Spleen (tissue), 11 donors: Measurements from ENCODE around the gene RERGL. TPM values are rescaled to one million over a fixed set of nuclear protein-coding genes. Genes with fewer than 3 reads are reported as not detected.
"Not testable (repeated sequence)": the region's sequence is repeated elsewhere in the genome, so short reads cannot be mapped to it uniquely, and the experiment has no call there.

Experiments
- DNase-seq: peaks from one replicate; pipeline ENCODE4 v3.0.0-alpha.2; 2020
- H3K27ac ChIP-seq, 8 donors: fragments of 200-600 bp; sonication (generic) in 7 of 8; 1 replicate in 4 of 8; 2 replicates in 4 of 8; pipeline versions ENCODE4 v1.5.0 to v1.8.0; 2016 to 2021; ENCODE audit warnings: inconsistent platforms in 4 of 8, mild to moderate bottlenecking in 4 of 8, moderate library complexity in 1 of 8
- H3K27me3 ChIP-seq, 7 donors: fragments of 200-600 bp; sonication (generic) in 6 of 7; replicated peaks in 1 of 7; 1 replicate in 4 of 7; 2 replicates in 3 of 7; pipeline versions ENCODE4 v1.5.0 to v1.8.0; 2016 to 2021; ENCODE audit warnings: inconsistent platforms in 3 of 7, mild to moderate bottlenecking in 1 of 7
- H3K36me3 ChIP-seq, 6 donors: fragments of 200-600 bp; sonication (generic) in 5 of 6; 1 replicate in 4 of 6; 2 replicates in 2 of 6; pipeline versions ENCODE4 v1.5.0 to v1.8.0; 2016 to 2021; ENCODE audit warnings: inconsistent platforms in 2 of 6
- H3K4me1 ChIP-seq, 6 donors: fragments of 200-600 bp; sonication (generic) in 5 of 6; 1 replicate in 3 of 6; 2 replicates in 3 of 6; pipeline versions ENCODE4 v1.5.0 to v1.8.0; 2016 to 2021; ENCODE audit warnings: inconsistent platforms in 3 of 6
- H3K4me3 ChIP-seq, 8 donors: fragments of 200-600 bp; sonication (generic) in 7 of 8; 1 replicate in 4 of 8; 2 replicates in 4 of 8; pipeline versions ENCODE4 v1.5.0 to v1.8.0; 2016 to 2021; ENCODE audit warnings: inconsistent platforms in 4 of 8, mild to moderate bottlenecking in 4 of 8, moderate library complexity in 2 of 8
- H3K9me3 ChIP-seq, 8 donors: fragments of 200-600 bp; sonication (generic) in 7 of 8; 1 replicate in 4 of 8; 2 replicates in 4 of 8; pipeline versions ENCODE4 v1.5.0 to v1.8.0; 2016 to 2021; ENCODE audit warnings: inconsistent platforms in 4 of 8
- POLR2A ChIP-seq, 3 donors: fragments of 450-650 bp; IDR thresholded peaks; one replicate each; pipeline ENCODE4 v1.5.1; 2017; ENCODE audit warnings: antibody characterized with exemption in 3 of 3, mild to moderate bottlenecking in 1 of 3
- POLR2AphosphoS5 ChIP-seq, 3 donors: sonication (generic); formaldehyde crosslinking; IDR thresholded peaks; one replicate each; pipeline ENCODE4 v1.5.1; 2017; ENCODE audit warnings: antibody characterized with exemption in 3 of 3
- WGBS, 5 donors: extraction: QIAGEN DNeasy Blood & Tissue Kit in 3 of 5; methylation state at CpG; one replicate each; pipeline versions ENCODE4 v1.1.5 to v1.1.7; 2013 to 2018; 5-methylcytosine and 5-hydroxymethylcytosine counted together
- intact Hi-C: fragments of 100-400 bp; cut with DNase I; formaldehyde crosslinking; loops from one replicate; pipeline ENCODE4 v1.15.0; 2023; ENCODE audit warnings: low total_unique reads
- polyA plus RNA-seq, 3 donors: library from polyadenylated mRNA; stranded (reverse); fragments of 200-250 nt; gene quantifications; one replicate each; pipeline ENCODE4 v1.2.1, GENCODE V29; 2013
- total RNA-seq, 7 donors: library from RNA; depleted of rRNA in 3 of 7; stranded (reverse); fragments of >200 nt in 3 of 7; fragmentation: NEBNext Ultra II Directional in 4 of 7; extraction: Animal tissue kit (Norgen Biotek cat#: 25700) in 4 of 7; gene quantifications; one replicate each; pipeline versions ENCODE4 v1.1.0 to v1.2.1, GENCODE V29; 2016 to 2021
- TF ChIP-seq, protein P1 (sequence below), 11 experiments: fragments of 200-600 bp in 7 of 11; fragments of 450-650 bp in 4 of 11; sonication (generic) in 4 of 11; IDR thresholded peaks in 8 of 11; conservative IDR thresholded peaks in 3 of 11; 1 replicate in 7 of 11; 2 replicates in 4 of 11; pipeline versions ENCODE4 v1.4.0 to v1.8.0; 2016 to 2021; ENCODE audit warnings: antibody characterized with exemption in 11 of 11, inconsistent platforms in 4 of 11, mild to moderate bottlenecking in 1 of 11
- donor health status: healthy with polysubstance abuse.
- donor health status: DM: no; HTN: no; CAD: no; lungs with moderate emphysema.
- donor health status: DM: no; HTN: no; CAD: no.
- donor health status: Bipolar disorder and iron deficiency.
- donor health status: healthy.
- donor health status: DM: no; HTN: no; CAD: no.
- donor health status: DM: yes; HTN: yes; CAD: no.

Gene RERGL
- total and polyA plus RNA-seq, 10 donors, result 0.30 to 8.6 (median 2.3) TPM; not detected in 1

GRCh38 chr12:18066666-18067065, 23.3 kb downstream of the RERGL start:
- intact Hi-C loops, result no loop called here
- WGBS, 5 donors, result 64 to 73% (median 68%) methylated on average over 4 of the region's 4 CpGs
- peaks cover 0 to 28% (median 12%) of the 10 kb centered on the region in 8 donors for H3K9me3 ChIP-seq
- H3K36me3 ChIP-seq, result no peaks in the 10 kb centered on the region
- DNase-seq, result no peak
- TF ChIP-seq POLR2A (IDR thresholded peaks at IDR 0.05) (no peak), POLR2AphosphoS5 (IDR thresholded peaks at IDR 0.05) (no peak)
- TF ChIP-seq, protein P1, sequence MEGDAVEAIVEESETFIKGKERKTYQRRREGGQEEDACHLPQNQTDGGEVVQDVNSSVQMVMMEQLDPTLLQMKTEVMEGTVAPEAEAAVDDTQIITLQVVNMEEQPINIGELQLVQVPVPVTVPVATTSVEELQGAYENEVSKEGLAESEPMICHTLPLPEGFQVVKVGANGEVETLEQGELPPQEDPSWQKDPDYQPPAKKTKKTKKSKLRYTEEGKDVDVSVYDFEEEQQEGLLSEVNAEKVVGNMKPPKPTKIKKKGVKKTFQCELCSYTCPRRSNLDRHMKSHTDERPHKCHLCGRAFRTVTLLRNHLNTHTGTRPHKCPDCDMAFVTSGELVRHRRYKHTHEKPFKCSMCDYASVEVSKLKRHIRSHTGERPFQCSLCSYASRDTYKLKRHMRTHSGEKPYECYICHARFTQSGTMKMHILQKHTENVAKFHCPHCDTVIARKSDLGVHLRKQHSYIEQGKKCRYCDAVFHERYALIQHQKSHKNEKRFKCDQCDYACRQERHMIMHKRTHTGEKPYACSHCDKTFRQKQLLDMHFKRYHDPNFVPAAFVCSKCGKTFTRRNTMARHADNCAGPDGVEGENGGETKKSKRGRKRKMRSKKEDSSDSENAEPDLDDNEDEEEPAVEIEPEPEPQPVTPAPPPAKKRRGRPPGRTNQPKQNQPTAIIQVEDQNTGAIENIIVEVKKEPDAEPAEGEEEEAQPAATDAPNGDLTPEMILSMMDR (IDR thresholded peaks at IDR 0.05 in 8 of 11, conservative IDR thresholded peaks at IDR 0.05 in 3 of 11), result no peak
- no peaks in the 10 kb centered on the region for H3K4me1 ChIP-seq
- H3K27ac ChIP-seq, result no peak overlapping the region
- no peak overlapping the region for H3K4me3 ChIP-seq
- H3K27me3 ChIP-seq, result no peaks in the 10 kb centered on the region

DNA sequence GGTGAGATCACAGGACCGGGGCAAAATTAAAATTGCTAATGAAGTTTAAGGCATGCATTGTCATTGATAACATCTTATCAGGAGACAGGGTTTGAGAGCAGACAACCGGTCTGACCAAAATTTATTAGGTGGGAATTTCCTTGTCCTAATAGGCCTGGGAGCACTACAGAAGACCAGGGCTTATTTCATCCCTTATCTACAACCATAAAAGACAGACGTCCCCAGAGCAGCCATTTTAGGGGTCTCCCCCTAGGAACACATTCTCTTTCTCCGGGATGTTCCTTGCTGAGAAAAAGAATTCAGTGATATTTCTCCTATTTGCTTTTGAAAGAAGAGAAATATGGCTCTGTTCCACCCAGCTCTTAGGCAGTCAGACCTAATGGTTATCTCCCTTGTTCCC, 27.1 kb downstream of the RERGL start:
- H3K9me3 ChIP-seq, result peaks cover 0 to 55% (median 36%) of the 10 kb centered on the region in 8 donors
- H3K4me1 ChIP-seq, DNase-seq, H3K27ac ChIP-seq, H3K36me3 ChIP-seq, intact Hi-C loops, H3K27me3 ChIP-seq, H3K4me3 ChIP-seq: not testable (repeated sequence)
- 81 to 92% (median 85%) methylated on average over 4 of the region's 4 CpGs for WGBS, 5 donors

GRCh38 chr12:18057051-18057450, 32.9 kb downstream of the RERGL start:
- Histone ChIP-seq H3K36me3 (no peaks in the 10 kb centered on the region), H3K27ac (no peak overlapping the region), H3K4me3 (no peak overlapping the region), H3K27me3 (no peaks in the 10 kb centered on the region), H3K9me3 (peaks cover 3 to 59% (median 46%) of the 10 kb centered on the region in 8 donors), H3K4me1 (no peaks in the 10 kb centered on the region)
- WGBS, 5 donors, result 93 to 100% (median 95%) methylated on average over 1 of the region's 1 CpG; no CpG with 5 or more reads in 1 of the 5 donors
- intact Hi-C loops, result no loop called here
- DNase-seq, result no peak
- TF ChIP-seq, protein P1 (IDR thresholded peaks at IDR 0.05 in 8 of 11, conservative IDR thresholded peaks at IDR 0.05 in 3 of 11), result no peak
- no peak for TF ChIP-seq POLR2AphosphoS5 (IDR thresholded peaks at IDR 0.05)
- no peak for TF ChIP-seq POLR2A (IDR thresholded peaks at IDR 0.05)

DNA sequence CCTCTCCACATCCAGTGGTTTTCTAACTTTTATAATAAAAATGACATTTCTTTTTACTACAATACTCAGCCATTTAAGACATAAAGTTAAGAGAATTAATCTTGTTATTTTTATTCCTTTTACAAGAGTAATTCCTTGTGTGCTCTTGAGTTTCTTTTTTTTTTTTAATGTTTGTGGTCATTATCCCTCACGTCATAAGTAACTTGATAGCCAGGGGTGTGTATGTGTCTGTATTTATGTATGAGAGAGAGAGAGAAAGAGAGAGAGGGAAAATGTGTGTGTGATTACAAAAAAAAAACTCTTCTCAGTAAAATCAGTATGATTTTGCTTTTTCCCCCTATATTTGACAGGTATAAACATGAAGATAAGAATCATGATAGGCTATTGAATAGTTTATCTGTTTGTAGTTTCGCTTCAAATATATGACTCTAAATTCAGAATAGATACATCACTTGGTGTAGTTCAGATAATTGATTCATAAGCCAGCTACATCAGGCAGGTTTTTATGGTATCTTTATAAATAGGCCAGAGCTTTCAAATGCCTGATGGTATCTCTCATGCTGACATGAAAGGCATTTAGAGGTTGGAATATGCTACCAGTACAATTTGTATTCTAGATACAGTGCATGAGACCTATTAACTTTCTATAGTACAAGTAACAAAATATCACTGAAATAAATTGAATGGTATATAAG, 34.9 kb downstream of the RERGL start:
- Histone ChIP-seq H3K27ac (no peak overlapping the region), H3K9me3 (peaks cover 0 to 58% (median 42%) of the 10 kb centered on the region in 8 donors), H3K4me1 (no peaks in the 10 kb centered on the region), H3K27me3 (no peaks in the 10 kb centered on the region), H3K4me3 (no peak overlapping the region), H3K36me3 (no peaks in the 10 kb centered on the region)
- WGBS, 5 donors, result 69 to 79% (median 72%) methylated on average over 2 of the region's 2 CpGs
- TF ChIP-seq POLR2A (IDR thresholded peaks at IDR 0.05) (no peak), POLR2AphosphoS5 (IDR thresholded peaks at IDR 0.05) (no peak)
- TF ChIP-seq, protein P1 (IDR thresholded peaks at IDR 0.05 in 8 of 11, conservative IDR thresholded peaks at IDR 0.05 in 3 of 11), result no peak
- DNase-seq, result no peak
- intact Hi-C loops, result no loop called here
